ENCODE results near the gene GPR107.

GPR107 gene

DNA sequence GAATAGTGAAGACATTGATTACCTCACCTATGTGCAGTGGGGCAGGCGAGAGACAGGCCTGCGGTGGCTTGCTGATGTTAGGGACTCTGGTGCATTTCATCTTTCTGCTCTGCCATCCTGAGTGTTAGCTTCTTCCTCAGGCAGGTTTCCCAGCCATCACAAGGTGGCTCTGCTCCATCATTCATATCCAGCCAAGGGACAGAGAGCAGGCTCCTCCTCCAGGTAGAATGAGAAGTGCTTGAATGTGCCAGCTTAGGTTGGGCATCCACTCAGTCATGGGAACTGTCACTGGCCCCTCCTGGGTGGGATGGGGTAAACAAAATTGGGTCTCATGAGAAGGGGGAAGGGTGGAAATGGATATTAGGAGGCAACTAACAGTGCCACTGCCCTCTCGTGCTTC lies 24.8 kb downstream of the GPR107 start:
- TF ChIP-seq, protein P1, sequence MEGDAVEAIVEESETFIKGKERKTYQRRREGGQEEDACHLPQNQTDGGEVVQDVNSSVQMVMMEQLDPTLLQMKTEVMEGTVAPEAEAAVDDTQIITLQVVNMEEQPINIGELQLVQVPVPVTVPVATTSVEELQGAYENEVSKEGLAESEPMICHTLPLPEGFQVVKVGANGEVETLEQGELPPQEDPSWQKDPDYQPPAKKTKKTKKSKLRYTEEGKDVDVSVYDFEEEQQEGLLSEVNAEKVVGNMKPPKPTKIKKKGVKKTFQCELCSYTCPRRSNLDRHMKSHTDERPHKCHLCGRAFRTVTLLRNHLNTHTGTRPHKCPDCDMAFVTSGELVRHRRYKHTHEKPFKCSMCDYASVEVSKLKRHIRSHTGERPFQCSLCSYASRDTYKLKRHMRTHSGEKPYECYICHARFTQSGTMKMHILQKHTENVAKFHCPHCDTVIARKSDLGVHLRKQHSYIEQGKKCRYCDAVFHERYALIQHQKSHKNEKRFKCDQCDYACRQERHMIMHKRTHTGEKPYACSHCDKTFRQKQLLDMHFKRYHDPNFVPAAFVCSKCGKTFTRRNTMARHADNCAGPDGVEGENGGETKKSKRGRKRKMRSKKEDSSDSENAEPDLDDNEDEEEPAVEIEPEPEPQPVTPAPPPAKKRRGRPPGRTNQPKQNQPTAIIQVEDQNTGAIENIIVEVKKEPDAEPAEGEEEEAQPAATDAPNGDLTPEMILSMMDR (conservative IDR thresholded peaks at IDR 0.05; ENCODE audit: low read depth, low read length), result no peak
- no peak overlapping the region for H3K4me3 ChIP-seq (IDR thresholded peaks at IDR 0.05; ENCODE audit: insufficient read depth, low read depth, low read length)
- peaks cover 6% of the 10 kb centered on the region; the same call in 1 of the 2 replicates for H3K36me3 ChIP-seq (ENCODE audit: insufficient read depth)
- no peaks in the 10 kb centered on the region for H3K4me1 ChIP-seq (ENCODE audit: low read depth, poor library complexity, severe bottlenecking)
- H4K20me1 ChIP-seq (ENCODE audit: insufficient read depth), result no peaks in the 10 kb centered on the region
- H3K4me2 ChIP-seq, result no peak overlapping the region
- H3K9ac ChIP-seq, result no peak overlapping the region
- no peaks in the 10 kb centered on the region; the same call in 1 of the 2 replicates for H3K79me2 ChIP-seq (ENCODE audit: insufficient read depth, low read depth)
- H2AFZ ChIP-seq (ENCODE audit: low read depth), result no peak overlapping the region
- no peak overlapping the region for H3K27ac ChIP-seq
- no peaks in the 10 kb centered on the region for H3K27me3 ChIP-seq (ENCODE audit: insufficient read depth, low read depth)

DNA sequence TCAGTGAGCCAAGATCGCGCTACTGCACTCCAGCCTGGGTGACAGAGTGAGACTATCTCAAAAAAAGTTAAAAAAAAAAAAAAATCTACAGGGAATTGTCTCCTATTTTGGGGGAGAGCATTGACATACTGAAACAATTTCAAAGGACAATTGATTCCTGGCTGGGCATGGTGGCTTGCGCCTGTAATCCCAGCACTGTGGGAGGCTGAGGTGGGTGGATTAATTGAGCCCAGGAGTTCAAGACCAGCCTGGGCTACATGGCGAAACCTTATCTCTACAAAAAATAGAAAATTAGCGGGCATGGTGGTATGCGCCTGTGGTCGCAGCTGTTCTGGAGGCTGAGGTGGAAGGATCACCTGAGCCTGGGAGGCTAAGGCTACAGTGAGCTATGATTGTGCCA lies 30.6 kb downstream of the GPR107 start:
- H2AFZ ChIP-seq (ENCODE audit: low read depth), result no peak overlapping the region
- H3K79me2 ChIP-seq (ENCODE audit: insufficient read depth, low read depth), result no peaks in the 10 kb centered on the region
- H3K4me3 ChIP-seq (IDR thresholded peaks at IDR 0.05; ENCODE audit: insufficient read depth, low read depth, low read length), result no peak overlapping the region
- no peaks in the 10 kb centered on the region; the same call in 1 of the 2 replicates for H3K36me3 ChIP-seq (ENCODE audit: insufficient read depth)
- H3K27ac ChIP-seq, result no peak overlapping the region
- TF ChIP-seq, protein P1 (conservative IDR thresholded peaks at IDR 0.05; ENCODE audit: low read depth, low read length), result no peak
- H3K4me1 ChIP-seq (ENCODE audit: low read depth, poor library complexity, severe bottlenecking), result no peaks in the 10 kb centered on the region
- H3K27me3 ChIP-seq (ENCODE audit: insufficient read depth, low read depth), result no peaks in the 10 kb centered on the region
- no peaks in the 10 kb centered on the region for H4K20me1 ChIP-seq (ENCODE audit: insufficient read depth)
- H3K9ac ChIP-seq, result no peak overlapping the region
- no peak overlapping the region for H3K4me2 ChIP-seq

DNA sequence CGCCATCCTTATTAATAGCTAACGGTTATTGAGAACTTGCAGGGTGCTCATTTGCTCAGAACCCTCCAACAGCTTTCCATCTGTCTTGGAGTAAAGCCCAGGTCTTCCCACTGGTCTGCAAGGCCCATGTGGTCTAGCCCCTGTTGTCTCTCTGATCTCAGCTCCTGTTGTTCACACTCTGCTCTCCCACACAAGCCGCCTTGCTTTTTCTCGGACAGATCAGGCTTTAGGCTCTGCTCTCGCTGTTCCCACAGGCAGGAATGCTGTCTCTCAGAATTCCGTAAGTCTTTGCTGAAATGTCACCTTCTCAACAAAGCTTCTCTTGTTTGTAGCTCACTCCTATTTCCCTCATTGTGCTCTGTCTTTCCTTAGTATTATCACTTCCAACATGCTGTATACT lies 34.3 kb downstream of the GPR107 start:
- H3K9ac ChIP-seq, result no peak overlapping the region
- H4K20me1 ChIP-seq (ENCODE audit: insufficient read depth), result no peaks in the 10 kb centered on the region
- H3K27me3 ChIP-seq (ENCODE audit: insufficient read depth, low read depth), result no peaks in the 10 kb centered on the region
- TF ChIP-seq, protein P1 (conservative IDR thresholded peaks at IDR 0.05; ENCODE audit: low read depth, low read length), result no peak
- H3K4me2 ChIP-seq, result no peak overlapping the region
- no peak overlapping the region for H2AFZ ChIP-seq (ENCODE audit: low read depth)
- H3K27ac ChIP-seq, result no peak overlapping the region
- no peaks in the 10 kb centered on the region for H3K79me2 ChIP-seq (ENCODE audit: insufficient read depth, low read depth)
- no peaks in the 10 kb centered on the region; the same call in 1 of the 2 replicates for H3K36me3 ChIP-seq (ENCODE audit: insufficient read depth)
- no peak overlapping the region for H3K4me3 ChIP-seq (IDR thresholded peaks at IDR 0.05; ENCODE audit: insufficient read depth, low read depth, low read length)
- no peaks in the 10 kb centered on the region for H3K4me1 ChIP-seq (ENCODE audit: low read depth, poor library complexity, severe bottlenecking)

DNA sequence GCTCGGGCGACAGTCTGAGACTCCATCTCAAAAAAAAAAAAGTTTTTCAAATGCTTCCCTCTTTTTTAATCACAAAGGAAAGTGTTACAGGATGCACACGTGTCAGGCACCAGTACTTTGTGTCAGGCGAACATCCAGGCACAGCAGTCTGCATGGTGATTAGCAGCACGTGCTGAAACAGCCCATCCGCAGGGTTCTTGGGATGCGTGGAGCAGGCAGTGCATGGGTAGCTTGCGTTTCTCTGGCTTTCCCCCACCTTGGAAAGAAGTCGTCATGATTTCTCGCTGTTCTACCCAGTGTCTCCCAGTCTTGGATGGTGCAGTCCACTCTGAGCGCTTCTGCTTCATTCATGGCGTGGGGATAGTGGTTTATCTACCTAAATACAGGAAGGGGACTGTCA lies 35.4 kb downstream of the GPR107 start:
- Histone ChIP-seq H2AFZ (ENCODE audit: low read depth) (no peak overlapping the region), H3K27me3 (ENCODE audit: insufficient read depth, low read depth) (no peaks in the 10 kb centered on the region), H3K4me2 (no peak overlapping the region), H3K79me2 (ENCODE audit: insufficient read depth, low read depth) (no peaks in the 10 kb centered on the region), H3K27ac (no peak overlapping the region), H3K36me3 (ENCODE audit: insufficient read depth) (no peaks in the 10 kb centered on the region; the same call in 1 of the 2 replicates), H3K9ac (no peak overlapping the region), H3K4me3 (IDR thresholded peaks at IDR 0.05; ENCODE audit: insufficient read depth, low read depth, low read length) (no peak overlapping the region), H3K4me1 (ENCODE audit: low read depth, poor library complexity, severe bottlenecking) (no peaks in the 10 kb centered on the region), H4K20me1 (ENCODE audit: insufficient read depth) (no peaks in the 10 kb centered on the region)
- TF ChIP-seq, protein P1 (conservative IDR thresholded peaks at IDR 0.05; ENCODE audit: low read depth, low read length), result no peak

Measured in KMS-11 (cell line).